Medulla oblongata (tissue), 1 donor: Measurements from ENCODE around the gene GTPBP1.

Experiments
- DNase-seq: peaks from one replicate; pipeline ENCODE4 v3.0.0-alpha.2; 2015; ENCODE audit errors: extremely low spot score

The GTPBP1 gene

GRCh38 chr22:38739300-38740055, 33.7 kb downstream of the GTPBP1 start:
- DNase-seq, result no peak

- DNase-seq, result no peak
Observed at GRCh38 chr22:38740116-38740723, 34.5 kb downstream of the GTPBP1 start.

- DNase-seq, result no peak
Observed at GRCh38 chr22:38740754-38741153, 35.0 kb downstream of the GTPBP1 start.

- no peak for DNase-seq
Observed at GRCh38 chr22:38741166-38741565, 35.4 kb downstream of the GTPBP1 start.

- no peak for DNase-seq
Observed at GRCh38 chr22:38741576-38741975, 35.8 kb downstream of the GTPBP1 start.

DNA sequence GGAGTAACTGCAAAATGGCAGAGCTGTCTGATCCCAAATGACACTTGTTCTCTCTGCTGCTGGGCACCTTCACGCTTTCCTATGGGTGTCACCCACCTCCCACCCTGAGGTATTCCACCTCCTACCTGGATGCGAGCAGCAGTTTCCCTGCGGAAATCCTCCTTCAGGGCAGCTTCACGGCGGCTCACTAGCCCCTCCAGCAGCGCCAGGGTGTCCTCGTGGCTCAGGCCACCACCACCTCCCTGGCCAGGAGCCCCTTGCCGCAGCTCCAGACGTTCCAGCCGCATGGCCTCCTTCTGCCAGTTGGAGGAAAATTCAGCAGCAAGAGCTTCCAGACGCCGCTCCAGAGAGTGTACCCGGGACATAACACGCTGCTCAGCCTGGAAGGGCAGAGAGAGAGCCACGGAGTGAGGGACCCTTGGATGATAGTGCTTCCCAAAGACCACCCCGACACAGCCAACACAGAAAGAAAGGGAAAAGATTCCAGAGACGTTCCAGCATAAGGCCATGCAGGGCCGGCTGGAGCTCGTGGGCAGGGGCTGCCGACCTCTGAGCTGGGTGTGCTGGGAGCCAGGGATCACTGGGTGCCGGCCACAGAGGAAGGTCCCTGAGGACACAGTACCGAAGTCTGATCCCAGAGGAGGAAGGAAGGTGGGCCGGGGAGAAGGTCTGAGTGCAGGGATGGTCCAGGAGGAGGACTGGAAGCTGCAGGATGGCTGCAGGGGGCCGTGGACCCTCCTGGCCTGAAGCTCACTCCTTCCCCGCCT, 36.6 kb downstream of the GTPBP1 start:
- no peak for DNase-seq

DNA sequence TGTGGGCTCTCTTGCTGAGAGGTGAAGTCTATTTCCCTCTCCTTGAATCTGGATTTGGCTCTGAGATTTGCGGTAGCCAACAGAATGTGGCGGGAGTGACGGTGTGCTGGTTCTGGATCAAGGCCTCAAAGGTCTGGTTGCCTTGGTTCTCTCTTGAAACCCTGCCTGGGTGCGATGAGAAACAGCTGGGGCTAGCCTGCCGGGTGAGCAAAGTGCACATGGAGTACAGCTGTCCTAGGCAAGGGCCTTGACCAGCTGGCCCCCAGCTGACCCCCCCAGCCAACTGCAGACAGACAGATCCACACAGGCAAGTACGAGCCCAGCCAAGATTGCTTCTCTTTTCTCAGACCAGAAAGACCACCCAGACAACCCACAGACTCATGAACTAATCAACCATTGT, 39.2 kb downstream of the GTPBP1 start:
- no peak for DNase-seq

DNA sequence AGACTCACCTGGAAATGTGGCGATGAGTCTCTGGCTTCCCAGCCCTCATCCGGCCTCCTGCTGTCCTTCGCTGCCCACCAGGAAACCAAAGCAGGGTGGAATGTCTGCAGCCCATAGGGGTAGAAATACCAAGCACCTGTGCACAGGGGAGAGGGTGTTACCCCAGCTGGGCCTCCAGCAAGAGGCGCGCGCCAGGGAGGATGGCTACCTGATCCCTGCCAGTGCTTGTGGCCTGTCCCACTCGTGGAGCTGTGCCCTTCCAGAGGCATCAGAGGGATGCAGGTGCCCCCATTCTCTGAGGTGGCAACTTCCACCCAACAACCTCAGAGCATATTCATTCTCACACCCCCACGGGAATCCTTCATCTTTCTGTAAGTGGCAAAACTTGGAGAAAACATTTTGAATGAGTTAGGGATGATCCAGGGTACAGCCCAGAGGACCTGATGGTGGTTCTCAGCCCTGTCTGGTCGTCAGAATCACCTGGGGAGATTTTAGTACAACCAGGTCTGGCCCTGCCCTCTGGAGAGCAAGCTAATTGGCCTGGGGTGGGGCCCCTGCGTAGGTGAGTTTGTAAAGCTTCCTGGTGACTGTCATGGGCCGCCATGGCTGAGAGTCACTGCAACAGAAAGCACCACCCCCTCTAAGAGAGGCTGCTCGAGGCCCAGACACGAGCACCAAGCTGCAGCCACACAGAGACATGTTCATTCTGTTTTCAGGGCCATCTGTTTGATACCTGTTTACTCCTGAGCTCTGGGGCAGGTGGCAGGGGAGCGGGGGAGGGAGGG, 40.1 kb downstream of the GTPBP1 start:
- DNase-seq, result no peak

DNA sequence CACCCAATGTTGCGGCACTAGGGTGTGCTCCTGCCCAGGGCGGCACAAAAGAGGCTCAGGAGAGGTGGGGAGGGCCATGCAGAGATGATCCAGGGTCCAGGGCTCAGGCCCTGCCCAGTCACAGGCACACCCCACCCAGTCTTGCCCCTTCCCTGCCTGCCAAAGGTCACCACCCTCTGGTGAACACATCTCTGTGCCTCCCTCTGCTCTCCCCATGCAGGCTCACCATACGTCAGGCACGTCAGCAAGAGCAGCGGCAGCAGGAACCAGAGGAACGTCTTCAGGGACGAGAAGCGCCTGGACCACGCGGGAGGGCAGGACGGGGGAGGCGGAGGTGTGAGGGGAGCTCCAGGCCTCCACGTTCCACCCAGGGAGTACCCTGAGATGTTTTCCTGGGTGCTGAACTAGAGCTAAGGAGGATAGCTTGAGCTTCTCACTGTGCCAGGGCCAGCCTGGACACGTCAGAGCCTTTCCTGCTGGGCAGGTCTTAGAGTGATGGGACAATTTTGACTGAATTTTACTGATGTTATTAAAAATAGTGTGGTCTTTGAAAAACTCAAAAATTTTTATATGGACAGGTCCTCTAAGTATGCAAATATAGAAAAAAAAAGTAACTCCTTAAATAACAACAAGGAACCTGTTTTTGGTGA, 42.9 kb downstream of the GTPBP1 start:
- DNase-seq, result no peak

DNA sequence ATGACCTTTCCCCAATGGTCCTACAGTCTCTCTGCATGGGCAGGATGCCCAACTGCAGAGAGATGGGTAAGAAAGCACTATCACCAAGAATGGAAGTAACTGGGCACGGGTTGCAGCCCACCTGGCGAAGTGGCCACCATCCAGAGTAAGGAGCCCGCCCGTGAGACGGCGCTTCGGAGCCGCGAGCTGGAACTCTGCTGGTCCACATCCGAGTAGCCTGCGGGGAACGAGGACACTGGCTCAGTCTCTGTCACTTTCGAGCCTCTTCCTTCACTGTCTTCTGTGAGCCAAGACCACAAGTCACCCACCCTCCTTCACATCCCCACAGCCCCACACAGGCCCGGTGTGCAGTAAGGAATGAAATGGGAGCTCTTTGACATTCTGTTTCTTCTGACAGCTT, 44.4 kb downstream of the GTPBP1 start:
- DNase-seq, result no peak

GRCh38 chr22:38750638-38751037, 44.9 kb downstream of the GTPBP1 start:
- DNase-seq, result no peak

DNA sequence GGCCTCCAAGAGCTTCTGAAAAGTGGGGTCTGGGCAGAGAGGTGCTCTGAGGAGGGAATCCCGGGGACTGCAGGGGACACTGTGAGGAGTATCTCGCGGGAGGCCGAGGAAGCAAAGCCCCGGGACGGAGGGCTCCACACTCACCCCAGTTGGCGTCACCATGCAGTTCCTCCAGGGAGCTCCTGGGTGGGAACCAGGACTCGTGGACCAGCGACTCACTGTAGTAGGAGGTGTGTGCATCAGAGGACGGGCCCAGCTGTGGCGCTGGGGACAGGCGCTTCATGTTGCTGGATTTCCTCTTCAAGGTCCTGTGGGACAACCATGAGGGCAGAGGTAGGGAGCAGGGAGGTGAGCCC, 45.3 kb downstream of the GTPBP1 start:
- no peak for DNase-seq

GRCh38 chr22:38751422-38752346, 45.9 kb downstream of the GTPBP1 start:
- no peak for DNase-seq

GRCh38 chr22:38753948-38754750, 48.4 kb downstream of the GTPBP1 start:
- peak; percentile 73 for DNase-seq

DNA sequence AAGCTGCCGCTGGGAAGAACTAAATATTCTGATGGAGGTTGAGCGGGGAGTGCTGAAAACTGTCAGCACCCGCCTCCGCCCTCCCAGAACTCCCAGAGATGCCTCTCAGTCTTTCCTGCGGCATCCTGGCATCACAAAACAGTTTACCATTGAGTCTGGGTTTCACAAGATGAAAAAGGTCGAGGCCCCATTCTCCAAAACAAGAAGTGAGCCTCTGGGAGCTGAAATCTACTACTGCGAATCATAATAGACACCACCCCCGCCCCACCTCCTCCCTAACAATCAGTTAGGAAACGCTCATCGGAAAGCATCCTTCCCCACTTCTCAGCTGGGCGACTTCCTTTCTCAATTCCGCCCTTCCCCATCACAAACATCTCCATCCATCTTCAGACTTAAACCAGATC, 49.0 kb downstream of the GTPBP1 start:
- peak; percentile 72 for DNase-seq

GRCh38 chr22:38755155-38755910, 49.6 kb downstream of the GTPBP1 start:
- peak; percentile 83 for DNase-seq

DNA sequence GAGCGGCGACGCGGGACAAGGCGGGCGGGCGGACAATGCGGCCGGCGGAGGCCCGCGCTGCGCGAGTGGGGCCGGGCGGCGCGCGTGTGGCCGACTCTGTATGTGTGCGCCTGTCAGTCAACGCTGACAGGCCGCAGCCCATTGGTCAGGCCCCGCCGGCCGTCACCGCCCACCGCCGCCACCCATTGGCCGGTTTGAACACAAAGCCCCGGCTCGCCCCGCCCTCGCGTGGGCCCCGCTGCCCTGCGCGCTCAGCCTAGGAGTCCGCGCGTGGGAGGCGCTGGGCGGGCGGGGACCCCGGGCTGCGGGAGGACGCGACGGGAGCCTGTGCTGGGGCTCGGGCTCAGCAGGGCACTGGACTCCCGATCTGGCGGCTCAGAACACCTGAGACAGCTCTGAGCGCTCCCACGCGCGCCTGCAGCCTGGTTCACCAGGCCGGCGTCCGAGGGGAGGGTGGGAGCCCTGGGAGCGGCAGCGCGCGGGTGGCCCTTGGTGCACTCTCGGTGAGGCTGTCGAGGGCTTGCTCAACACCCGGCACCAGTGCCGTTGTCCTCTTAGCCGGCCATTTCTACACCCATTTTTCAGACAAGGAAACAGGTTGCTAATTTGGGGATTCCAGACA, 50.3 kb downstream of the GTPBP1 start, which contains the start of gene SUN2:
TSS of gene SUN2 (minus strand) at position 88 of the 622 bp plus-strand sequence. CDS start 3,370 bp downstream, outside the sequence.
- DNase-seq, result peak; percentile 97
